PC-9 (cell line): Measurements from ENCODE around the gene PKP3. TPM values are rescaled to one million over a fixed set of nuclear protein-coding genes. Genes with fewer than 3 reads are reported as not detected.

ENCODE experiments used
- BruUV-seq: library from RNA; stranded (reverse); fragments of 400-500 nt; replicated peaks from 2 replicates; lab custom pipeline; 2021; lab: Mats Ljungman, UMichigan
- CTCF ChIA-PET: fragments of 300-600 bp; sonication (Branson Sonifier 250); formaldehyde crosslinking; loops from one replicate; lab custom pipeline; 2022; ENCODE audit warnings: antibody characterized with exemption; lab: Charles Lee
- POLR2A ChIA-PET: fragments of 300-600 bp; sonication (Branson Sonifier 250); formaldehyde crosslinking; loops from one replicate; lab custom pipeline; 2022; ENCODE audit warnings: antibody characterized with exemption; ENCODE audit not compliant: unreplicated experiment; lab: Charles Lee
- DNase-seq, 2 experiments: peaks; one replicate each; pipeline versions ENCODE4 v3.0.0 to v3.0.0-alpha.2; 2015 to 2022; ENCODE audit warnings: mixed read lengths in 1 of 2
- H2AFZ ChIP-seq: fragments of 200-600 bp; sonication (generic); 2 replicates; pipeline ENCODE4 v1.8.1; 2017; ENCODE audit warnings: antibody characterized with exemption
- H3F3A ChIP-seq: fragments of 200-600 bp; sonication (generic); 2 replicates; pipeline ENCODE4 v1.8.1; 2017; ENCODE audit warnings: antibody characterized with exemption, mild to moderate bottlenecking, low read depth; ENCODE audit not compliant: insufficient read depth
- H3K27ac ChIP-seq: fragments of 200-600 bp; sonication (generic); 2 replicates; pipeline ENCODE4 v1.6.1; 2016; ENCODE audit warnings: mixed run types
- H3K27me3 ChIP-seq: fragments of 200-600 bp; sonication (generic); 2 replicates; pipeline ENCODE4 v1.6.1; 2016; ENCODE audit warnings: low read depth, mixed run types; ENCODE audit not compliant: insufficient read depth
- H3K36me3 ChIP-seq: fragments of 200-600 bp; sonication (generic); 2 replicates; pipeline ENCODE4 v1.6.1; 2016; ENCODE audit warnings: low read depth, mixed run types
- H3K4me1 ChIP-seq: fragments of 200-600 bp; sonication (generic); replicated peaks from 2 replicates; pipeline ENCODE4 v1.6.1; 2016; ENCODE audit warnings: mixed run types; ENCODE audit not compliant: insufficient read depth
- H3K4me2 ChIP-seq: fragments of 200-600 bp; sonication (generic); 2 replicates; pipeline ENCODE4 v1.6.1; 2017; ENCODE audit warnings: mixed run types
- H3K4me3 ChIP-seq: fragments of 200-600 bp; sonication (generic); 2 replicates; pipeline ENCODE4 v1.6.1; 2016; ENCODE audit warnings: mixed run types
- H3K79me2 ChIP-seq: fragments of 200-600 bp; sonication (generic); 2 replicates; pipeline ENCODE4 v1.6.1; 2017; ENCODE audit warnings: low read depth, mixed run types
- H3K9me2 ChIP-seq: fragments of 200-600 bp; sonication (generic); 2 replicates; pipeline ENCODE4 v1.8.1; 2017; ENCODE audit warnings: mild to moderate bottlenecking; ENCODE audit not compliant: insufficient read depth
- H3K9me3 ChIP-seq: fragments of 200-600 bp; sonication (generic); 2 replicates; pipeline ENCODE4 v1.8.1; 2016; ENCODE audit warnings: low read depth; ENCODE audit not compliant: insufficient read depth
- H4K20me1 ChIP-seq: fragments of 200-600 bp; sonication (generic); 2 replicates; pipeline ENCODE4 v1.8.1; 2017; ENCODE audit not compliant: insufficient read depth
- CTCF ChIP-seq: fragments of 200-600 bp; sonication (generic); conservative IDR thresholded peaks from 2 replicates; pipeline ENCODE4 v1.6.1; 2017; ENCODE audit warnings: mixed run types, antibody characterized with exemption, mild to moderate bottlenecking, moderate library complexity
- EZH2 ChIP-seq: fragments of 200-600 bp; sonication (generic); IDR thresholded peaks from 2 replicates; pipeline ENCODE4 v1.8.0; 2017; ENCODE audit warnings: antibody characterized with exemption, low read depth
- intact Hi-C: fragments of 100-400 bp; cut with micrococcal nuclease; formaldehyde crosslinking; loops from one replicate; pipeline ENCODE4 v1.10.0; 2022; ENCODE audit not compliant: unreplicated experiment
- total RNA-seq: library from RNA; stranded (reverse); gene quantifications from 2 replicates; pipeline ENCODE4 v1.2.3, GENCODE V29; 2021

PKP3 gene
- total RNA-seq, 1 experiment from 2014 or later = 83.7 TPM

GRCh38 chr11:403021-403760 is 9.2 kb downstream of the PKP3 start:
- H3K79me2 ChIP-seq = no peaks in the 10 kb centered on the region
- H3K9me3 ChIP-seq = no peaks in the 10 kb centered on the region
- intact Hi-C loops = no loop called here
- DNase-seq = no peak
- H2AFZ ChIP-seq = no peak overlapping the region
- no peaks in the 10 kb centered on the region for H3K4me1 ChIP-seq
- ChIA-PET POLR2A (no interaction called here), CTCF (no interaction called here)
- no peak overlapping the region for H3K27ac ChIP-seq
- H3F3A ChIP-seq = no peaks in the 10 kb centered on the region
- TF ChIP-seq EZH2 (no peak), CTCF (no peak)
- no TSS peak for BruUV-seq
- no peak overlapping the region for H3K4me3 ChIP-seq
- no peaks in the 10 kb centered on the region for H3K9me2 ChIP-seq
- no peaks in the 10 kb centered on the region for H3K36me3 ChIP-seq
- H4K20me1 ChIP-seq = no peaks in the 10 kb centered on the region
- H3K27me3 ChIP-seq = no peaks in the 10 kb centered on the region
- H3K4me2 ChIP-seq = no peak overlapping the region

- Histone ChIP-seq H3K27ac (no peak overlapping the region), H3K79me2 (no peaks in the 10 kb centered on the region), H3K4me3 (no peak overlapping the region), H3K27me3 (no peaks in the 10 kb centered on the region), H4K20me1 (no peaks in the 10 kb centered on the region), H2AFZ (no peak overlapping the region), H3K4me1 (no peaks in the 10 kb centered on the region), H3K9me3 (no peaks in the 10 kb centered on the region), H3K9me2 (no peaks in the 10 kb centered on the region), H3K4me2 (no peak overlapping the region), H3K36me3 (no peaks in the 10 kb centered on the region), H3F3A (no peaks in the 10 kb centered on the region)
- no peak for DNase-seq
- BruUV-seq = no TSS peak
- intact Hi-C loops = no loop called here
- no peak for TF ChIP-seq CTCF
- no peak for TF ChIP-seq EZH2
- ChIA-PET CTCF (no interaction called here), POLR2A (no interaction called here)
Observed at GRCh38 chr11:403761-404431, 9.9 kb downstream of the PKP3 start.

GRCh38 chr11:404551-405264 is 10.7 kb downstream of the PKP3 start:
- BruUV-seq = TSS peak; percentile 89
- no peaks in the 10 kb centered on the region for H3K27me3 ChIP-seq
- no peaks in the 10 kb centered on the region for H3K9me2 ChIP-seq
- no peak overlapping the region for H3K4me3 ChIP-seq
- no peak overlapping the region for H3K27ac ChIP-seq
- POLR2A ChIA-PET = no interaction called here
- H3K4me1 ChIP-seq = no peaks in the 10 kb centered on the region
- H3K79me2 ChIP-seq = no peaks in the 10 kb centered on the region
- H3F3A ChIP-seq = no peaks in the 10 kb centered on the region
- no peaks in the 10 kb centered on the region for H3K36me3 ChIP-seq
- CTCF ChIA-PET = no interaction called here
- no peaks in the 10 kb centered on the region for H3K9me3 ChIP-seq
- H2AFZ ChIP-seq = no peak overlapping the region
- no peaks in the 10 kb centered on the region for H4K20me1 ChIP-seq
- no peak for TF ChIP-seq CTCF
- TF ChIP-seq EZH2 = no peak
- intact Hi-C loops = no loop called here
- no peak overlapping the region for H3K4me2 ChIP-seq
- no peak for DNase-seq
